Measurements from ENCODE around the gene TRPC6. TPM values are rescaled to one million over a fixed set of nuclear protein-coding genes. Genes with fewer than 3 reads are reported as not detected.

The TRPC6 gene
- polyA plus RNA-seq, 1 donor (not counting 4 experiments of a cell fraction or from before 2014, with no cell fraction given) = 0.04 TPM

DNA sequence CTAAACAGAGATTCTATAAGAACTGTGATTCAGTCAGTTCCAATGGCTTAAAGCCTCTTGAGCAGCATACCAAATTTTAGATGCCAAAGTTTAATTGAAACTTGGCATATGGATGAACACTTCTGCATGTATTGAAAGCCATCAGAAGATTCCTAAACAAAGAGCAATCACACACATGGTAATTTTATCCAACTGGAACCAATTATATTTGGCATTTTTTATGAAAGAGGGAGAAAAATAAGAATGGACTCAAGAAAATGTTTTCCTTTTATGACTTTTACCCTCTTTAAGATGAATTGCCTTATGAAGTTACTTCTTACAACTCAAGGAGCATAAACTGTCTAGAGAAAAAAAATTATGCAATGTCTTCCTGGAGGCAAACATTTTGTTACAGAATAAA, 7.4 kb downstream of the TRPC6 start:
- H2AFZ ChIP-seq (ENCODE audit: control insufficient read depth, low read length) = no peak overlapping the region
- H3K9me3 ChIP-seq (ENCODE audit: control insufficient read depth, low read depth, low read length) = no peaks in the 10 kb centered on the region
- H3K4me1 ChIP-seq (ENCODE audit: control insufficient read depth, extremely low read depth, insufficient read depth, low read length) = no peaks in the 10 kb centered on the region
- H3K9me1 ChIP-seq (ENCODE audit: control insufficient read depth, extremely low read depth, insufficient read depth, low read length) = no peaks in the 10 kb centered on the region
- dilution Hi-C loops (cut with MboI; ENCODE audit: extremely low pct_ligation_motif_present, low sequenced_read_pairs) = no loop called here
- TF ChIP-seq, protein P1, sequence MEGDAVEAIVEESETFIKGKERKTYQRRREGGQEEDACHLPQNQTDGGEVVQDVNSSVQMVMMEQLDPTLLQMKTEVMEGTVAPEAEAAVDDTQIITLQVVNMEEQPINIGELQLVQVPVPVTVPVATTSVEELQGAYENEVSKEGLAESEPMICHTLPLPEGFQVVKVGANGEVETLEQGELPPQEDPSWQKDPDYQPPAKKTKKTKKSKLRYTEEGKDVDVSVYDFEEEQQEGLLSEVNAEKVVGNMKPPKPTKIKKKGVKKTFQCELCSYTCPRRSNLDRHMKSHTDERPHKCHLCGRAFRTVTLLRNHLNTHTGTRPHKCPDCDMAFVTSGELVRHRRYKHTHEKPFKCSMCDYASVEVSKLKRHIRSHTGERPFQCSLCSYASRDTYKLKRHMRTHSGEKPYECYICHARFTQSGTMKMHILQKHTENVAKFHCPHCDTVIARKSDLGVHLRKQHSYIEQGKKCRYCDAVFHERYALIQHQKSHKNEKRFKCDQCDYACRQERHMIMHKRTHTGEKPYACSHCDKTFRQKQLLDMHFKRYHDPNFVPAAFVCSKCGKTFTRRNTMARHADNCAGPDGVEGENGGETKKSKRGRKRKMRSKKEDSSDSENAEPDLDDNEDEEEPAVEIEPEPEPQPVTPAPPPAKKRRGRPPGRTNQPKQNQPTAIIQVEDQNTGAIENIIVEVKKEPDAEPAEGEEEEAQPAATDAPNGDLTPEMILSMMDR (optimal IDR thresholded peaks at IDR 0.05 in 1 of 3, IDR thresholded peaks at IDR 0.05 in 1 of 3, conservative IDR thresholded peaks at IDR 0.05 in 1 of 3; ENCODE audit: extremely low read depth in 1 of 3, insufficient read depth in 2 of 3, low read length in 3 of 3) = no peak
- TF ChIP-seq EZH2 (IDR thresholded peaks at IDR 0.05; ENCODE audit: low read length) = no peak
- no peak overlapping the region for H3K4me2 ChIP-seq (ENCODE audit: control insufficient read depth, extremely low read depth, insufficient read depth, low read depth, low read length)
- no peak overlapping the region for H3K27ac ChIP-seq (ENCODE audit: control insufficient read depth, insufficient read depth, low read length)
- H3K79me2 ChIP-seq (ENCODE audit: control insufficient read depth, insufficient read depth, low read length) = no peaks in the 10 kb centered on the region
- H3K9ac ChIP-seq (ENCODE audit: control insufficient read depth, extremely low read depth, insufficient read depth, low read length) = no peak overlapping the region
- no peaks in the 10 kb centered on the region for H4K20me1 ChIP-seq (ENCODE audit: control insufficient read depth, extremely low read depth, insufficient read depth, low read length)
- DNase-seq (ENCODE audit: low read depth, low spot score) = no peak
- no peaks in the 10 kb centered on the region for H3K27me3 ChIP-seq (ENCODE audit: control insufficient read depth, extremely low read depth, insufficient read depth, low read length)
- FAIRE-seq = no peak
- no peaks in the 10 kb centered on the region for H3K36me3 ChIP-seq (ENCODE audit: control insufficient read depth in 2 of 2, extremely low read depth in 1 of 2, insufficient read depth in 2 of 2, low read length in 2 of 2)
- H3K4me3 ChIP-seq (ENCODE audit: control insufficient read depth in 2 of 3, extremely low read depth in 1 of 3, insufficient read depth in 2 of 3, low read depth in 1 of 3, low read length in 3 of 3) = no peak overlapping the region

GRCh38 chr11:101574886-101575285, 8.9 kb downstream of the TRPC6 start:
- Histone ChIP-seq H3K27me3 (ENCODE audit: control insufficient read depth, extremely low read depth, insufficient read depth, low read length) (no peaks in the 10 kb centered on the region), H3K4me1 (ENCODE audit: control insufficient read depth, extremely low read depth, insufficient read depth, low read length) (no peaks in the 10 kb centered on the region), H2AFZ (ENCODE audit: control insufficient read depth, low read length) (no peak overlapping the region), H3K9ac (ENCODE audit: control insufficient read depth, extremely low read depth, insufficient read depth, low read length) (no peak overlapping the region), H3K4me3 (ENCODE audit: control insufficient read depth in 2 of 3, extremely low read depth in 1 of 3, insufficient read depth in 2 of 3, low read depth in 1 of 3, low read length in 3 of 3) (no peak overlapping the region), H3K9me1 (ENCODE audit: control insufficient read depth, extremely low read depth, insufficient read depth, low read length) (no peaks in the 10 kb centered on the region), H3K4me2 (ENCODE audit: control insufficient read depth, extremely low read depth, insufficient read depth, low read depth, low read length) (no peak overlapping the region), H3K27ac (ENCODE audit: control insufficient read depth, insufficient read depth, low read length) (no peak overlapping the region), H4K20me1 (ENCODE audit: control insufficient read depth, extremely low read depth, insufficient read depth, low read length) (no peaks in the 10 kb centered on the region), H3K79me2 (ENCODE audit: control insufficient read depth, insufficient read depth, low read length) (no peaks in the 10 kb centered on the region), H3K36me3 (ENCODE audit: control insufficient read depth in 2 of 2, extremely low read depth in 1 of 2, insufficient read depth in 2 of 2, low read length in 2 of 2) (no peaks in the 10 kb centered on the region), H3K9me3 (ENCODE audit: control insufficient read depth, low read depth, low read length) (no peaks in the 10 kb centered on the region)
- FAIRE-seq (no peak), DNase-seq (ENCODE audit: low read depth, low spot score) (no peak)
- dilution Hi-C loops (cut with MboI; ENCODE audit: extremely low pct_ligation_motif_present, low sequenced_read_pairs) = no loop called here
- TF ChIP-seq EZH2 (IDR thresholded peaks at IDR 0.05; ENCODE audit: low read length) = no peak
- TF ChIP-seq, protein P1 (optimal IDR thresholded peaks at IDR 0.05 in 1 of 3, IDR thresholded peaks at IDR 0.05 in 1 of 3, conservative IDR thresholded peaks at IDR 0.05 in 1 of 3; ENCODE audit: extremely low read depth in 1 of 3, insufficient read depth in 2 of 3, low read length in 3 of 3) = no peak

All from keratinocyte (primary cell).